Dedifferentiated amniotic fluid mesenchymal stem cell (primary cell): Measurements from ENCODE around the gene CLIP3.
"Not testable (repeated sequence)": the region's sequence is repeated elsewhere in the genome, so short reads cannot be mapped to it uniquely, and the experiment has no call there.

Experiments
- DNase-seq: peaks from one replicate; pipeline ENCODE4 v3.0.0-alpha.2; 2016; ENCODE audit errors: extremely low spot score

The CLIP3 gene

DNA sequence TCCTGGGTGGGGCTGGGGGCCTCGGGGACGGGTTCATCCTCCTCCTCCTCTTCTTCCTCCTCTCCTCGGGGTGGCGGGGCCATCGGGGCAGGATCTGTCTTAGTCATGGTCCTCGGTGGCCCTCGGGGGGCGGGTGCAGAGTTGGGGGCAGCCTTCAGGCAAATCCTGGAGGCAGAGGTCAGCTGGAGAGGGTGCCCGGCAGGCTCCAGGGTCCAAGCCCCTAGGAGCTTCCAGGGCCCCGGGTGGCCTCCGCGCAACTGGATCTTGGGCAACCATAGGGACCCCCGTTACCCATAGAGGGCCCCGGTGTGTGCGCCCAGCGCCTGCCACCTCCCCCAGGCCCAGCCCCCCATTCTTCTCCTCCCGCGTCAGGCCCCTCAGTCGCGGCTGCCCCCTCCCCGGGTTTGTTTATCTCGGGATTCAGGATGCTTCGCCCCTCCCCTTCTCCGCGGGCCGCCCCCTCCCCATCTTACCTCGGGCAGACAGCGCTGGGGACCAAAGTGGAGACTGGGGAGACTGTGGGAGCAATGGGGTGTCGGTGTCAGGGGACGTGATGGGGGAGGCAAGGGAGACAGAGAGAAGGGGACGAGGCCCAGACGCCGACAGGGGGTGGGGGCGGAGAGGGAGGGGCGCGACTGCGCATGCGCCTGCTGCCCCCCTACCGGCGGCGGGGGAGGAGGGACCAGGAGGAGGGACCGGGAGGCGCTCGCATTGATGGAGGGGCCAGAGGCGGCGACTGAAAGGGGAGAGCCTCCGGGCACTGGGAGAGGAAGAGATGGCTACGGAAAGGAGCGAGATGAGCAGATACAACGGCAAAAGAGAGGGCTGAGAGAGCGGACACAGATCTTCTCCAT is at the start of gene CLIP3:
TSS of gene CLIP3 (minus strand) at position 623 of the 854 bp plus-strand sequence. CDS start at position 107, 516 bp downstream.
- peak; percentile 53 for DNase-seq

- no peak for DNase-seq
Measured at GRCh38 chr19:36081894-36082293, 49.2 kb upstream of the CLIP3 start.

DNA sequence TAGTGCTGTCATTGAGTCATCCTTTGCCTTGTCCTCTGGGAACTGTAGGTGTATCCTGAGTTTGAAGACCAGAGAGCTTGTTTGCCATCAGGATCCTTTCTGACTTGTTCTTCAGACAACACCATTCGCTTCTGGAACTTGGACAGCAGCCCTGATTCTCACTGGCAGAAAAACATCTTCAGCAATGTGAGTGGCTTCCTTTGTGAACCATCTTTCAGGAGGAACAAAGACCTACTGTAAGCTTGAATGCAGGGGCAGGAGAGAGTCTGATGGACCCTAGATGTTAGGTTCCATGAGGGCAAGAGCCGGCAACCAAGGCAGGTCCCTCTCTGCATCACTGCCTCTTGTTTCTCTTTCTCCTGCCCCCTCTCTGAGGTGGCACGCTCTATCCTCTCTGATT is 48.7 kb upstream of the CLIP3 start:
- no peak for DNase-seq

DNA sequence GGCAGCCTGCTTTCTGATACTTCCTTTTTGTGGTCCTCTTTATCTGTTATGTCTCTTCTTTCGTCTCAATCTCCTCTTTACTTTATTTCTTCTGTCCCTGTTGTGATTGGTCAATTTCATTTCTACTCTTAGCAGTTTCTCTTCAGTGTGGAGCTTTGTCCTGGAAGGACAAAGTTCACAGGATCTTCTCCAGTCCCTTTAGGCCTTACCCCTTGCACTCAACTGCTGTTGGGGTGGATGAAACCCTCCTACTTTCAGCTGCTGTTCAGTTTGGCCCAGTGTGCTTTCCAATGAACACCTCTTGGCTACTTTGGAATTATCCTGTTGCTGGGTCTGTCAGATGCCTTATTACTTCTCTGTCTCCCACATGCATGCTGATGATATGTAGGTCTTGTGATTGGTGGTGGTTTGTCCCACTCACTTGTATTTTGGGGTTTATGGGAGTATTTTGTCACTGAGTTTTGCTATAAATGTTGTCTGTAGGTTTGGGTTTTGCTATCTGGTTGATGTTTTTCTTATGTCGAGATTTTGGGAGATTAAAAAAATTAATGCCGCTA is 46.8 kb upstream of the CLIP3 start:
- no peak for DNase-seq

DNA sequence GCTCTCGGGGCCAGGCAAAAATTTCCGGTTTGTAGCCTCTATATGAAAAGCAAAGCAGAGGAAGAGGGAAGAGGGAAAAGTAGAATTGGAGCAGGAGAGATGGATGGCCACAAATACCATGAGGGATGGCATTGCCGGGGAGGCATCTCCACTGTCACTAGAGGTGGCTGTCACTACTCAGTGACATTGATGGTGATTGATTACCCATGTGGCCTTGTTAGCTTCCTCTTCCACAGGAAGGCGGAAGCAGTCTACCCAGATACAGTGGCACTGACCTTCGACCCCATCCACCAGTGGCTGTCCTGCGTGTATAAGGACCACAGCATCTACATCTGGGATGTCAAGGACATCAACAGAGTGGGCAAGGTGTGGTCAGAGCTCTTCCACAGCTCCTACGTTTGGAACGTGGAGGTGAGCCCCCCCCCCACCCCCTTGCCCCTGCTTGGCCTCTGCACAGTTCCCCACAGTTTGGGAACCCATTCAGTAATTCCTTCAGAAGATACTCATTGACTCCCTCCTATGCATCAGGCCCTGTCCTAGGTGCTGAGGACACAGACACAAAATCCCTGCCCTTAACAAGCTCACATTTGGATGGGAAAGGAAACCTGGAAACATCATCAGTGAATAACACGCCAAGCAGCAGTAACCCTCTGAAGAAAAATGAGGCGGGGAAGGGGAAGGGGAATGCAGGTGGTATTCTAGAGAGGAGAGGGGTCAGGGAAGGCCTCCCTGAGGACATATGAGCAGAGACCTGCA is 40.6 kb upstream of the CLIP3 start:
- DNase-seq, result no peak

- no peak for DNase-seq
Measured at GRCh38 chr19:36072081-36072480, 39.4 kb upstream of the CLIP3 start.

GRCh38 chr19:36068810-36069499 is 36.3 kb upstream of the CLIP3 start:
- not testable (repeated sequence) for DNase-seq

DNA sequence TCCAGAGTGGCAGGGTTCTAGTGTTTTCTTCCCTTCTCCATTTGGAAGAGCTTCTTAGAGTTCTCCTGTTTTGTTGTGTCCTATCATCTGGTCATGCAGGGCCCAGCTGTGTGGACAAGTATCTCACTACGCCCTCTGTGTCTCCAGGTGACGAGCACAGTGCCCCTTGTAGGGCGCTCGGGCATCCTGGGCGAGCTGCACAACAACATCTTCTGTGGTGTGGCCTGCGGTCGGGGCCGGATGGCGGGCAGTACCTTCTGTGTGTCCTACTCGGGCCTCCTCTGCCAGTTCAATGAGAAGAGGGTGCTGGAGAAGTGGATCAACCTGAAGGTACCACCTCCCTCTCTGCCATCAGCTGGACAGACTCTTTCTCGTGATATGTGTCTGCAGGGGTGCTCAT is 35.0 kb upstream of the CLIP3 start:
- DNase-seq, result no peak

DNA sequence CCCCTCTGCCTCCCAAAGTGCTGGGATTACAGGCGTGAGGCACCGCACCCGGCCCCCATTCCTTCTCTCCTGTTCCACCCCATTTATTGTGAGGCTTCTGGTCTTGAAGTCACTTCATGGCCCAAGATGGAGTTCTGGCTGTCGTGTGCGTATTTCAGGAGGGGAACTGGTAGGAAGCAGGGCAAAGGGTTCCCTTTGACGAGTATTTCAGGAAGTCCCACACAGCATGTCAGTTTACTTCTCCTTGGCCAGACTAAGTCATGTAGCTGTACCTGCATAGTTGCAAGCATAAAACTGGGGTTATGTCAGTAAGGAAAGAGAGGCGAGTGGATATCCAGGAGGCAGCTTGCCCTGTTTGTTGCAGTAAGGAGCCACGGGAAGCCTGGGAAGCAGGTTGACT is 32.2 kb upstream of the CLIP3 start:
- DNase-seq, result no peak

GRCh38 chr19:36061367-36061766 is 28.7 kb upstream of the CLIP3 start:
- DNase-seq, result no peak

GRCh38 chr19:36060430-36060829 is 27.8 kb upstream of the CLIP3 start:
- peak; percentile 26 for DNase-seq

GRCh38 chr19:36059180-36059910 is 26.7 kb upstream of the CLIP3 start:
- DNase-seq, result no peak

GRCh38 chr19:36058481-36059179 is 26.0 kb upstream of the CLIP3 start:
- no peak for DNase-seq

DNA sequence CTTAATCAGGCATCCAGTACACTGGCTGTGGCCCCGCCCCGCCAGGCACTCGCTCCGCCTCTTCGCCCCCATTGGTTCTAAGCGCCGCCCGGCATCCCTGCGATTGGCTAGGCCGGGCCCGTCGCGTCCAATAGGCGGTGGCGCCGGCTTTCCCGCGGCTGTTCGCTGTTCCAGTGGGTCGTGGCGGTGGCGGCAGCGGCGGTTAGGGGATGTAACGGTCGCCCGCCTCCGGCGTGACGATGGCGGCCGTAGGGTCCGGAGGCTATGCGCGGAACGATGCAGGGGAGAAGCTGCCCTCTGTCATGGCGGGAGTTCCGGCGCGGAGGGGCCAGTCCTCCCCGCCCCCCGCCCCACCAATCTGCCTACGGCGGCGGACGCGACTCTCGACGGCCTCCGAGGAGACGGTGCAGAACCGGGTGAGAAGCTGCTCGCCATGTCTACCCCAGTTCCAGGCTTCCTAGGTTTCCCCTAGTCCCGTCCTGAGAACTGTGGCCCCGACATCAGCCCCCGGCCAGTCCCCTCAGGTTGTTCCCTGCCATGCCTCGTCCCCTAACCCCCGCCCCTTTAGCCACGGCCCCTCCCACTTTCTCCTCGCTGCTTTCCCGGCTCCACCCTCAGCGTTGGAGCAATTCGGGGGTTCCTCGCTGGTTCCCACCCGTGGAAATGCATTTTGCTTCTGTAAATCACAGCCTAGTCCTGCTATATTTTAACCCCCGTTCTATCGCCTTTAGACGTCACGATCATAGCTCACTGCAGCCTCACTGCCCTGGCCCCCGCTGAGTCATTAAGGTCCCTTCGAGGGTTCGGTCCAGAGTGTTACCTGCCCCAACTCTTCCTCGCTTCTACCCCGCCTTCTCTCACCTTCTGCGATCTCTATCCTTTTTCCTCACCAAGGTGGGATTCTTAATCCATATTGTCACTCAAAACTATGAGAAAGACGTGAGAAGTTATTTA is 22.3 kb upstream of the CLIP3 start, which contains the start of gene WDR62:
TSS of gene WDR62 (plus strand) at position 165 of the 954 bp plus-strand sequence. CDS start at position 240, 75 bp downstream.
- peak; percentile 86 for DNase-seq

- DNase-seq, result peak; percentile 98
Measured at GRCh38 chr19:36054119-36054732, 21.6 kb upstream of the CLIP3 start, which contains the start of gene THAP8. Gene THAP8 (minus strand): TSS chr19:36054285. CDS start chr19:36054217, 68 bp downstream.

GRCh38 chr19:36051637-36052036 is 19.0 kb upstream of the CLIP3 start:
- DNase-seq, result no peak

DNA sequence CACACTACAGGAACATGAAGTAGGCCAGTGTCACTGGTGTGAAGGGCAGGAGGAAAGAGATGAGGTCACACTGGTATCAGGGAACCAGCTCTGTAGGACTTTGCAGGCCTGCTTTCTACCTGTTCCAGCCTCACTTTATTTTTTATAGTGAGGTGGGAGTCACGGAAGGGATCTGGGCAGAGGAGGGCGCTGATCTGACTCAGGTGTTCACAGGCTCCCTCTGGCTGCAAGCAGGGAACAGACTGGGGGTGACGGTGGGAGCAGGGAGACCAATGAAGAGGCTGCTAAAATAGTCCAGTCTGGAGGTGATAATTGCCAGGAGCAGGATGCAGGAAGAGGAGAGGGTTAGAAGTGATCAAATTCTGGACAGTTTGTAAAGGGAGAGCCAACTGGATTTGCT is 18.6 kb upstream of the CLIP3 start:
- DNase-seq, result no peak

GRCh38 chr19:36049080-36049698 is 16.5 kb upstream of the CLIP3 start:
- no peak for DNase-seq
